ENCODE results near the gene PMCH.
"Not testable (repeated sequence)": the region's sequence is repeated elsewhere in the genome, so short reads cannot be mapped to it uniquely, and the experiment has no call there.

DNA sequence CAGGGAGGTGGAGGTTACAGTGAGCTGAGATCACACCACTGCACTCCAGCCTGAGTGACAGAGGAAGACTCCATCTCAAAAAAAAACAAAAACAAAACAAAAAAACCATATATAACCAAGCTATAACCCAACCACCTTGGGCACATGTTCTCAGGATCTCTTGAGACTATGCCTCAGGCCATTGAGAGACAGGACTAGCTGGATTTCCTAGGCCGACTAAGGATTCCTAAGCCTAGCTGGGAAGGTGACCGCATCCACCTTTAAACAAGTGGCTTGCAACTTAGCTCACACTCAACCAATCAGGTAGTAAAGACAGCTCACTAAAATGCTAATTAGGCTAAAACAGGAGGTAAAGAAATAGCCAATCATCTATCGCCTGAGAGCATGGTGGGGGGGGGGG is 42.4 kb downstream of the PMCH start:
- TF ChIP-seq, protein P1, sequence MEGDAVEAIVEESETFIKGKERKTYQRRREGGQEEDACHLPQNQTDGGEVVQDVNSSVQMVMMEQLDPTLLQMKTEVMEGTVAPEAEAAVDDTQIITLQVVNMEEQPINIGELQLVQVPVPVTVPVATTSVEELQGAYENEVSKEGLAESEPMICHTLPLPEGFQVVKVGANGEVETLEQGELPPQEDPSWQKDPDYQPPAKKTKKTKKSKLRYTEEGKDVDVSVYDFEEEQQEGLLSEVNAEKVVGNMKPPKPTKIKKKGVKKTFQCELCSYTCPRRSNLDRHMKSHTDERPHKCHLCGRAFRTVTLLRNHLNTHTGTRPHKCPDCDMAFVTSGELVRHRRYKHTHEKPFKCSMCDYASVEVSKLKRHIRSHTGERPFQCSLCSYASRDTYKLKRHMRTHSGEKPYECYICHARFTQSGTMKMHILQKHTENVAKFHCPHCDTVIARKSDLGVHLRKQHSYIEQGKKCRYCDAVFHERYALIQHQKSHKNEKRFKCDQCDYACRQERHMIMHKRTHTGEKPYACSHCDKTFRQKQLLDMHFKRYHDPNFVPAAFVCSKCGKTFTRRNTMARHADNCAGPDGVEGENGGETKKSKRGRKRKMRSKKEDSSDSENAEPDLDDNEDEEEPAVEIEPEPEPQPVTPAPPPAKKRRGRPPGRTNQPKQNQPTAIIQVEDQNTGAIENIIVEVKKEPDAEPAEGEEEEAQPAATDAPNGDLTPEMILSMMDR (IDR thresholded peaks at IDR 0.05) = not testable (repeated sequence)
- not testable (repeated sequence) for TF ChIP-seq POLR2A, EP300 (IDR thresholded peaks at IDR 0.05)
